H7 (cell line): ENCODE measurements around the gene C11orf68. TPM values are rescaled to one million over a fixed set of nuclear protein-coding genes. Genes with fewer than 3 reads are reported as not detected.

Experiments used
- DNase-seq: peaks from one replicate; pipeline ENCODE4 v3.0.0; 2012
- H3K27me3 ChIP-seq: 2 replicates; pipeline ENCODE4 v1.6.0; 2011; ENCODE audit warnings: mild to moderate bottlenecking, low read length; ENCODE audit not compliant: control insufficient read depth, insufficient read depth
- H3K36me3 ChIP-seq: replicated peaks from 2 replicates; pipeline ENCODE4 v1.5.1; 2011; ENCODE audit warnings: low read length; ENCODE audit not compliant: control insufficient read depth, insufficient read depth
- H3K4me3 ChIP-seq: 2 replicates; pipeline ENCODE4 v1.5.1; 2011; ENCODE audit warnings: low read depth, mild to moderate bottlenecking, control low read depth, low read length, moderate library complexity; ENCODE audit not compliant: insufficient read depth
- total RNA-seq: library from RNA; depleted of rRNA; stranded (reverse); fragments of >200 nt; shearing (Covaris generic); gene quantifications from 2 replicates; pipeline ENCODE4 v1.2.3, GENCODE V29; 2014

C11orf68 gene
- total RNA-seq, 1 experiment from 2014 or later: 29.1 TPM

DNA sequence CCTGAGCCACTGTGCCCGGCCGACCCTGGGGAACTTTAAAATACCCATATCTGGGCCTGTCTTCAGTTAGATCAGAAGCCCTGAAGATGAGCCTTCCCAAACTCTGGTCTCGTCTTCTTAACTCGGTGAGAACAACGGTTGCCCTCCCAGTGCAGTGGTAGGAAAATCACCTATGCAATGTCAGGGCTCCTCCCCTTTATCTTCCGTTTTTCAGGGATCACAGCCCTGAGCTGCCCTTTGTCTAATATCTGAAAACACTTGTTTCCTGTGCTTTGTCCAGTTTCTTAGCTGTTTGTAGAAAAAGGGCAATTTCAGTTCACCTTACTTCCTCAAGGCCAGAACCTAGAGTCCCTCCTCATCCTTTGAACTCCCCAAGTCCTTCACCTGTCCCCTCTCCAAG is 9.8 kb upstream of the C11orf68 start:
- Histone ChIP-seq H3K27me3 (no peaks in the 10 kb centered on the region), H3K4me3 (no peak overlapping the region), H3K36me3 (no peaks in the 10 kb centered on the region)
- no peak for DNase-seq

DNA sequence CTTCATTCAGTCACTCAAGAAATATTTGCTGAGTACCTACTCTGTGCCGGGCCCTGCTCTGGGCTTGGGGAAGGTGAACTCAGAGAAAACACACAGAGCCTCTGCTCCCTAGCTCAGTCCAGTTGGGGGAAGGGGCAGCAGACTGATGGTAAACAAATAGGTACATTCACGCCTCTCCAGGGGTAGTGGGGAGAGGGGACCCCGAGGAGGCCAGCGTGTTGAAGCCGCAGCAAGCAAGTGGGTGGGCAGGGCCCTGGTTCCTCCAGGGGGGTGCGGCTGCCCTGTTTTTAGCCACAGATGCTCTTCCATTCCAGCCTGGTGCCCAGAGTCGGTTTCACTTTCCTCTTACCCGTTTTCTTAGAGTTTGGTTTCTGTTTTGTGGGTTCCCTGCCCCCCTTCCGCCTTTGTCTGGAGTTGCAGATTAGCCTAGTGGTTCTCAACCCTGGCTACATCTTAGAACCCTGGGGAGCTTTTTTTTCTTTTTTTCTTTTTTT is 9.1 kb upstream of the C11orf68 start:
- Histone ChIP-seq H3K4me3 (no peak overlapping the region), H3K36me3 (no peaks in the 10 kb centered on the region), H3K27me3 (no peaks in the 10 kb centered on the region)
- DNase-seq: peak; percentile 62

DNA sequence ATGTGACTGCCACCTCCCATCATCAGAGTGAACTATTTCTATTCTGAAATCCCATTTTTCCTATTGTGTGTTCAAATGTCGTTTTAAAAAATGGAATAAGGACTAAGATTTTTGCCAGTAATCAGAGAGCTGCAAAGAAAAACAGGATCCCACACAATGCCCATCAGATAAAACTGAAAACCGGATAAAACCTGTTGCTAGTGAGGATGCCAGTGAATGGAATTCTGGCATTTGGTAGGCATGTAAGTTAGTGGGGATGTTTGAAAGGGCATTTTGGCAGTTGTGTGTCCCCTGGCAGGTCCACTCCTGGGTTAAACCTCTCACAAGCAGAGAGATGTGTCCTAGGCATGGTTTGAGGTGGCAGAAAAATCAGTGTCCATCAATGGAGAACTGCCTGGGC is 6.5 kb upstream of the C11orf68 start:
- Histone ChIP-seq H3K27me3 (no peaks in the 10 kb centered on the region), H3K4me3 (no peak overlapping the region), H3K36me3 (no peaks in the 10 kb centered on the region; the same call in none of the 2 replicates)
- no peak for DNase-seq

DNA sequence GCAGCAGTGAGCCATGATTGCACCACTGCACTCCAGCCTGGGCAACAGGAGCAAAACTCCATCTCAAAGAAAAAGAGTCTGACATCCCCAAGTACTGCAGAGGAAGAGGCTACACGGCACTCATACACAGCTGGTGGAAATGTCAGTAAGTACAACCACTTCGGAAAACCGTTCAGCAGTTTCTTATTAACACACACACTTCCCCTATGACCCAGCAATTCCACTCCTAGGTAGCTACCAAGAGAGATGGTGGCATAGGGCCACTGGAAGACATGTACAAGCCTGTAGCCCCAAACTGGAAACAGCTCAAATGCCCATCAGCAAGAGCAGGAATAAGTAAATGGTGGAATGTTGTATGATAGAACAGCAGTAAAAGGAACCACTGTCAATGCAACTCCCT is 3.7 kb upstream of the C11orf68 start:
- no peaks in the 10 kb centered on the region; the same call in none of the 2 replicates for H3K36me3 ChIP-seq
- H3K4me3 ChIP-seq: no peak overlapping the region
- no peak for DNase-seq
- H3K27me3 ChIP-seq: no peaks in the 10 kb centered on the region

DNA sequence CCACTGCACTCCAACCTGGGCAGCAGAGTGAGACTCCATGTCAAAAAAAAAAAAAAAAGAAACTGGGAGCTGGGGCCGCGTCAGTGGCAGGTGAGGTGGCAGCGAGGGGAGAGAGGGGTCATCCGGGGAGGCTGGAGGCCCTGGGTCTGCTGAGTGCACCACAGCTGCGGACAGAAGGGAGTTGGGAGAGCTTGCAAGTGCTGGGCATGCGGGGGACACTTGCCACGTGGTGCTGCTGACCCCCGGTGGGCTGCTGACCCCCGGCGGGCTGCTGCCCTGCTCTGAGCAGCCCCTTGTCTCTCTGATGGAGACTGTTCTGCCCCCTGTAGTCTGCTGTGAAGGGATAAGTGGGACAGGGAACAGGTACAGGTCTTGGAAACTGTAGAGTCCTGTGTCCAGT is 3.0 kb upstream of the C11orf68 start:
- DNase-seq: no peak
- Histone ChIP-seq H3K27me3 (no peaks in the 10 kb centered on the region), H3K4me3 (no peak overlapping the region), H3K36me3 (no peaks in the 10 kb centered on the region; the same call in none of the 2 replicates)

DNA sequence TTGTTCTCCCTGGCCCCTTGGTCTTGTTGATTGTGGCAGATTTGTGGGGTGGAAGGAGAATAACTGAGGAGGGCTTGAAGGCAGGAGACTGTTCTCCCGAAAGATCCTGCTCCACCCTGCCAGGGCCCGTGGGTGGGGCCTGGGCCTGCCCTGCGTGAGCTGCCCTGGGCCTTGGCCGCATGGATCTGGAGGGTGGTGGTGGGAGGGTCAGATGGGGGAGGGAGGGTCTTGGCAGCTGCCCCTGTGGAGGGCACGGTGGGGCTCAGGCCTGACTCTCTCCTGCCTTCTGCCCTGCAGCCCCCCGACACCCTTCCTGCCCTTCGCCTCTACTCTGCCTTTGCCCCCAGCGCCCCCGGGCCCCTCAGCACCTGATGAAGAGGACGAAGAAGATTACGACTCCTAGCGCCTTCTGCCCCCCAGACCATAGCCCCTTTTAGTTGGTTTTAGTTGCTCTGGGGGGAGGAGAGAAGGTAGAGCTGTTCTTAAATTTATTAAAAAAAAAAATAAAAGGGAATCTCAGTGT is 2.2 kb upstream of the C11orf68 start:
- Histone ChIP-seq H3K27me3 (no peaks in the 10 kb centered on the region), H3K36me3 (no peaks in the 10 kb centered on the region; the same call in none of the 2 replicates), H3K4me3 (no peak overlapping the region)
- DNase-seq: no peak

DNA sequence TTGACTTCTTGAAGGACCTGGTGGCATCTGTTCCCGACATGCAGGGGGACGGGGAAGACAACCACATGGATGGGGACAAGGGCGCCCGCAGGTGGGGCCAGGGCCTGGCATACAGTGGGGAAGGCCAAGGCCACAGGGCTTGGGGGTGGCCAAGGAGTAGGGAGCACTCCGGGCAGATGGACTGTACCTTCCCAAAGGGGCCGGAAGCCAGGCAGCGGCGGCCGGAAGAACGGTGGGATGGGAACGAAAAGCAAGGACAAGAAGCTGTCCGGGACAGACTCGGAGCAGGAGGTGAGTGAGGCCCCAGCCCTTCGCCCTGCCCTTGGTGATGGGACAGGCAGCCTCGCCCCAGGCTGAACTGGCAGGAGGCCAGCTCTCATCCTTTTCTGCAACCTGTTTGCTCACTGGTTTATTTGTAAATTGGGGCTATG is 1.5 kb upstream of the C11orf68 start:
- Histone ChIP-seq H3K36me3 (no peaks in the 10 kb centered on the region; the same call in none of the 2 replicates), H3K27me3 (no peaks in the 10 kb centered on the region), H3K4me3 (peak overlapping the region; percentile 88)
- no peak for DNase-seq

DNA sequence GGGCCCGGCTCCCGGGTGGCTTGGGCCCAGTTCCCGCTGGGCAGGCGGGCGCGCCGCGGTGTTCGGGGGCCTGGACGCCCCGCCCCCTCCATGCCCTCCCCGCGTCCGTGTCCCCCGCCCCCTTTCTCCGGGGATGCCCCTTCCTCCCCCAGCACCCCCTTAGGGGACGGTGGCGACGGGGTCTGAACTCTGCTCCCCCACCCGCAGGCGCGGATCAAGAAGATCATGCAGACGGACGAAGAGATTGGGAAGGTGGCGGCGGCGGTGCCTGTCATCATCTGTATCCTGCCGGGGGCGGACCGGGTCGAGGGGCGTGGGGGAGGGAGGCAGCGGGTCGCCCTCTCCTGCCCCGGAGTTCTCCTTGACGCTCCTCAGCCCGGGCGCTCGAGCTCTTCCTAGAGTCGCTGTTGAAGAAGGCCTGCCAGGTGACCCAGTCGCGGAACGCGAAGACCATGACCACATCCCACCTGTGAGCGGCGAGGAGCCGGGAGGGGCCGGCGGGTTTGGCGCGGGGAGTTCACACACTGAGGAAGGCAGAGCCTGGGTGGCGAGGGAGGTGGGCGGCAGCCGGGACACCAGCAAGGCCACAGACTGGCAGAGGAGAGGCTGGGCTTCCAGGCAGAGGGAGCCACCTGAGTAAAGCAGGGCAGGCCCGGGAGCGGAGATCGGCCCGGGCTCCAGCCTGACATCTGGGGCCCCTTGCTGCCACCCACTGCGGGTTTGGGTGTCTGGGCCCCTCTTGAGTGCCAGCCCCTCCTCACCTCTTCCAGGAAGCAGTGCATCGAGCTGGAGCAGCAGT is 910 bp upstream of the C11orf68 start:
- peak overlapping the region; percentile 88 for H3K4me3 ChIP-seq
- peak; percentile 91 for DNase-seq
- H3K36me3 ChIP-seq: no peaks in the 10 kb centered on the region; the same call in none of the 2 replicates
- no peaks in the 10 kb centered on the region for H3K27me3 ChIP-seq

DNA sequence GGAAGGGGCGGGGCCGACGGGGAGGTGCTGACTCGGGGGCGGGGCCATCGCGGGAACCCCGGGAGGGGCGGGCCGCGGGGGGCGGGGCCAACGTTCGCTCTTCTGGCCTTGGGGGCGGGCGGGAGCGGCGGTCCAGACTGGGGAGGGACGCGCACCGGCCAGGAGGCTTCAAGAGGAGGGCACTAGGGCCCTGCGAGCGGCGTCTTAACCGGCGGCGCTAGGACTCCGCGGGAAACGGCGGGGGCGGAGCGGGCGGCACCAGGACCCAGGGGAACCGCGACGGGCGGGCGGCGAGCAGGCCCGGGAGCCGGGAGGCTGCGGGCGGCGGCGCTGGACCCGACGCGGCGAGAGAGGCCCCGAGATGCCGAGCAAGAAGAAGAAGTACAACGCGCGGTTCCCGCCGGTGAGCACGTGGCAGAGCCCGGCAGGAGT is 295 bp upstream of the C11orf68 start, which contains the start of gene DRAP1:
DRAP1 (plus strand) TSS at position 286 of the 432 bp plus-strand sequence; CDS start at position 362, 76 bp downstream.
- Histone ChIP-seq H3K27me3 (no peaks in the 10 kb centered on the region), H3K4me3 (peak within 1 kb of the TSS; percentile 90), H3K36me3 (no peaks in the 10 kb centered on the region; the same call in none of the 2 replicates)
- peak; percentile 100 for DNase-seq

DNA sequence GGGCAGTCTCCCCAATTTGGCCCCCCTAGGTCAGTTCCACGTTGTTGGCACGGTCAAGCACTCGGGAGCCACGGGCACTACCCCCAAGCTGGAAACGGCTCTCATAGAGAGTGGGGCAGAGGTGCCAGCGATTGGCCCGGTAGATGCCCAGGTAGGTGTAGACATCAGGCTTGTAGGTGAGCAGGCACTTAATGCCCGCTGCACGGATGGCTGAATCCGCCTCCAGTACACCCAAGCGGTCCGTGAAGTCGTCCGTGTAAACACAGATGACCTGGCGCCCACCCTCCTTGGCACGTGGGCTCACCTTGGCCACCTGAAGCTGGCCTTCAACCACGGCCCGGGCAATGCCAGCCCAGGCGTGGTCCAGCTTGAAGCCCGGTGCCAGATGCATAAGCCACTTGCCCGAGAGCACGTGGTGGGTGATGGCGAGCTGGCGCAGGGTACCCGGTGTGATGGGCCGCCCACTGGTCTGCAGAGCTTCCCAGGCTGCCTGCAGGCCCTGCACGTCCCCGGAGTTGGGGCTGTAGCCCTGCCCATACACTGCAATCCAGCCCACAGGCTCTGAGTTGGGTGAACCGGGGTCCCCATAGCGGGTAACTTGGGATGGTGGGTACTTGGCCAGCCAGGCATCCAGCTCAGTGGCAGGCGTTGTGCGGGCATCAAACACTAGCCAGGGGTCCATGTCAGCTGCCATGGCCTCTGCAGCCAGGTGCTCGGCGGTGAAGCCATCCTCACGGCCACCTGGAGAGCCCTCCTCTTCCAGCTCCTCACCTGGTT is 1.2 kb downstream of the C11orf68 start:
- Histone ChIP-seq H3K4me3 (peak overlapping the region; percentile 90), H3K27me3 (no peaks in the 10 kb centered on the region), H3K36me3 (no peaks in the 10 kb centered on the region; the same call in none of the 2 replicates)
- no peak for DNase-seq

DNA sequence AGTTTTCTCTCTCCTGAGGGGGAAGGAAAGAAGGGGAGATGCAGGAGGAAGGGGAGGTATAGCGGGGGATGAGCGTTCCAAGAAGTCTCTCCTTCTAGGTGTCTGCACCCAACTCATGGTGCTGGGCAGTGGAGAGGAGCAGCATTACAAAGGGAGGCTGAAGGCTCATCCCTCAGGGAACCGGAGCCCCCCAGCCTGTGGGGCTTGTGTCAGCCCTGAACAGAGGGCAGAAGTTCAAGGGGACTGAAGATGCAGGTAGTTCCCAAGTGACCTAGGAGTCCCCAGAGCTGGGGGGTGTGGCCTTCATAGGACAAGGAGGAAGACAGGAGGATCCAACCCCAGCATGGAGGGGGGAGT is 1.8 kb downstream of the C11orf68 start:
- H3K36me3 ChIP-seq: no peaks in the 10 kb centered on the region; the same call in 1 of the 2 replicates
- no peak for DNase-seq
- no peak overlapping the region for H3K4me3 ChIP-seq
- no peaks in the 10 kb centered on the region for H3K27me3 ChIP-seq

DNA sequence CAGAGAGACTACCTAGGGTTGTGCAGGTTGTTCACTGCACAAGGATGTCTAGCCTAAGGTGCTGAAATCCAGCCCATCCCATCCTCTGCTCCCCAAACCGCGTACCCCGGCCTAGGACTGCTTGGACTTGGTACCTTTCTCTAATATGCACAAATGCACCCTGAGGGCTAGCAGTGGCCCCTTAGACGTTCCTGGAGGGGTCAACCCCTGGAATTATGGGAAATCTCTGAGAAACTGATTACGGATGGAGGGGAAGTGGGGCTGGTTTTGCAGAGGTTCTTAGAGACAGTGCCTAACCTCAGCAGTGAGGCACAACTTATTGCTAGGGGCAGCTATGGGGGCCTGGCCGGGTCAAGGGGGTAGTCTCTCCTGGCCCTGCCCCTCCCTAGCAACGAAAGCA is 2.5 kb downstream of the C11orf68 start:
- H3K27me3 ChIP-seq: no peaks in the 10 kb centered on the region
- H3K4me3 ChIP-seq: no peak overlapping the region; the same call in 1 of the 2 replicates
- no peak for DNase-seq
- no peaks in the 10 kb centered on the region; the same call in 1 of the 2 replicates for H3K36me3 ChIP-seq

DNA sequence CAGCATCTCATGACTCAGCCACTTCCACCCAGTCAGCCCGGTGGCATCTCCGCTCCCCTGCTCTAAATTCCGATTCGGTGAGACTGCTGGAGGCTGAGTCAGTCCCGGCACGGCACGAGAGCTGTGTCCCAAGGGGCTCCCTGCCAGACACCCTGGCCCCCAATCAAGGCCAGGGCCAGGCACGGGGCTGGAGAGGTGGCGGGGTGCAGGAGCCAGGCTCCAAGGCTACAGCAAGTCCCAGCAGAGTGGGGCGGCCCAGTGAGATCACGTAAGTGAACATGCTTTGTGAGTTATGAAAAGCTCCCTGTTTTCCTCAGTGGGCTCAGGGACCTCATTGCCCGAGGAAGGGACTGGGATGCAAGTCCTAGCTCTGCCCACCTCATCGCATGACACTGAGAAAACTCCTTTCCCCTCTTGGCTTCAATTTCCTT is 3.0 kb downstream of the C11orf68 start:
- Histone ChIP-seq H3K4me3 (peak overlapping the region; percentile 22), H3K36me3 (no peaks in the 10 kb centered on the region; the same call in 1 of the 2 replicates), H3K27me3 (no peaks in the 10 kb centered on the region)
- peak; percentile 77 for DNase-seq

DNA sequence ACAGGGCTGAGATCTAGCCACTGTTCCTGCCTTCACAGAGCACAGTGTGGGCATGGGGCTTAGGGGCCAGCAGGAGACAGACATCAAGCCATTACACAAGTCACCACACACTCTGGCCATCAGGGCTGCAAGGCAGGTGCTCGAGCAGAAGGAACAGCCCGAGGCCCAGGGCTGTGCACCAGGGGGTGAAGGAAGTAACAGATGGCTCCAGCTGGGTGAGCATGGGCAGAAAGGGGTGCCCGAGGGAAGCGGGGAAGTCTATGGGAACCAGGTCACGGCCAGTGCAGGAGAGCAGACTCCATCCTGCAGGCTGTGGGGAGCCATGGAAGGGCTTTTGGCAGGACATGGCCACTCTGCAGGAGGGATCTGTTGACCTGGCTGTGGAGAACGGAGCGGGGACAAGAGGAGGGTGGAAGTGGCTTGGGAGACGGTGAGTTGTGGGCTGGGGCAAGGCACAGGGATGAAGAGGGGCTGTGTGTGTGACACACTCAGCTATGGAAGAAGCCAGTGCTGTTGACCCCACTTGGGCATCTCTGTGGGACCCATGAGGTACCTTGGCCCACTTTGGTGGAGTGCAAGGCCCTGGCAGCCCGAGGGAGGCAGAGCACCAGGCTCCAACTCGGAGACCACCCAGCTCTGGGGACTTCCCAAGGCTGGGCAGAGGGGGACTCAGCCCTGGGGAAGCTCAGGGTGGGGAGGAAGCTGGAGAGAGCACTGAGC is 3.6 kb downstream of the C11orf68 start:
- H3K4me3 ChIP-seq: peak overlapping the region; percentile 22; the same call in 1 of the 2 replicates
- DNase-seq: no peak
- H3K27me3 ChIP-seq: no peaks in the 10 kb centered on the region
- H3K36me3 ChIP-seq: no peaks in the 10 kb centered on the region
